ENCODE data around the gene HES2.

Gene HES2

GRCh38 chr1:6389971-6390370 is 29.7 kb downstream of the HES2 start:
- DNase-seq (ENCODE audit: low read depth) = no peak

GRCh38 chr1:6386371-6386949 is 33.3 kb downstream of the HES2 start:
- in situ Hi-C loops (cut with HindIII; ENCODE audit: low sequenced_read_pairs) = no loop called here
- peak overlapping the region; percentile 45 for H3K4me3 ChIP-seq (ENCODE audit: low read depth, low read length)
- TF ChIP-seq CTCF (IDR thresholded peaks at IDR 0.05; ENCODE audit: low read depth, low read length, missing control alignments) = no peak
- DNase-seq (ENCODE audit: low read depth) = no peak

More at GRCh38 chr1:6389971-6390370, 29.7 kb downstream of the HES2 start:
- no peak for TF ChIP-seq CTCF (IDR thresholded peaks at IDR 0.05; ENCODE audit: low read depth, low read length, missing control alignments)
- H3K4me3 ChIP-seq (ENCODE audit: low read depth, low read length) = no peak overlapping the region
- in situ Hi-C loops (cut with HindIII; ENCODE audit: low sequenced_read_pairs) = no loop called here

- peak; percentile 39 for DNase-seq (ENCODE audit: low read depth)
- H3K4me3 ChIP-seq (ENCODE audit: low read depth, low read length) = peak overlapping the region; percentile 45
Observed at GRCh38 chr1:6385488-6386191, 34.1 kb downstream of the HES2 start.

GRCh38 chr1:6384962-6385361 is 34.8 kb downstream of the HES2 start:
- in situ Hi-C loops (cut with HindIII; ENCODE audit: low sequenced_read_pairs) = no loop called here
- DNase-seq (ENCODE audit: low read depth) = no peak
- TF ChIP-seq CTCF (IDR thresholded peaks at IDR 0.05; ENCODE audit: low read depth, low read length, missing control alignments) = no peak
- peak overlapping the region; percentile 45 for H3K4me3 ChIP-seq (ENCODE audit: low read depth, low read length)

More at GRCh38 chr1:6385488-6386191, 34.1 kb downstream of the HES2 start:
- in situ Hi-C loops (cut with HindIII; ENCODE audit: low sequenced_read_pairs) = no loop called here
- TF ChIP-seq CTCF (IDR thresholded peaks at IDR 0.05; ENCODE audit: low read depth, low read length, missing control alignments) = no peak

GRCh38 chr1:6384135-6384534 is 35.6 kb downstream of the HES2 start:
- TF ChIP-seq CTCF (IDR thresholded peaks at IDR 0.05; ENCODE audit: low read depth, low read length, missing control alignments) = no peak
- in situ Hi-C loops (cut with HindIII; ENCODE audit: low sequenced_read_pairs) = no loop called here
- DNase-seq (ENCODE audit: low read depth) = no peak
- no peak overlapping the region for H3K4me3 ChIP-seq (ENCODE audit: low read depth, low read length)

GRCh38 chr1:6380037-6380436 is 39.7 kb downstream of the HES2 start:
- no peak overlapping the region for H3K4me3 ChIP-seq (ENCODE audit: low read depth, low read length)
- no peak for DNase-seq (ENCODE audit: low read depth)
- in situ Hi-C loops (cut with HindIII; ENCODE audit: low sequenced_read_pairs) = no loop called here
- no peak for TF ChIP-seq CTCF (IDR thresholded peaks at IDR 0.05; ENCODE audit: low read depth, low read length, missing control alignments)
